Measurements from ENCODE around the gene IGF1.
"Not testable (repeated sequence)": the region's sequence is repeated elsewhere in the genome, so short reads cannot be mapped to it uniquely, and the experiment has no call there.

Gene IGF1

GRCh38 chr12:102364709-102365108 lies 115.7 kb downstream of the IGF1 start:
- FAIRE-seq: peak; percentile 46
- DNase-seq (ENCODE audit: insufficient read length, low spot score): no peak
- no peak for TF ChIP-seq CTCF (IDR thresholded peaks at IDR 0.05; ENCODE audit: insufficient read depth, missing control alignments)

- FAIRE-seq (no peak), DNase-seq (ENCODE audit: insufficient read length, low spot score) (no peak)
- TF ChIP-seq CTCF (IDR thresholded peaks at IDR 0.05; ENCODE audit: insufficient read depth, missing control alignments): no peak
These were observed 123.7 kb downstream of the IGF1 start for GRCh38 chr12:102356690-102357089.

GRCh38 chr12:102354281-102354680 lies 126.1 kb downstream of the IGF1 start:
- FAIRE-seq; DNase-seq (ENCODE audit: insufficient read length, low spot score): not testable (repeated sequence)

GRCh38 chr12:102351322-102351721 lies 129.0 kb downstream of the IGF1 start:
- TF ChIP-seq CTCF (IDR thresholded peaks at IDR 0.05; ENCODE audit: insufficient read depth, missing control alignments): no peak
- no peak for FAIRE-seq
- no peak for DNase-seq (ENCODE audit: insufficient read length, low spot score)

GRCh38 chr12:102350070-102350469 lies 130.3 kb downstream of the IGF1 start:
- FAIRE-seq (peak; percentile 92), DNase-seq (ENCODE audit: insufficient read length, low spot score) (no peak)

GRCh38 chr12:102349079-102349478 lies 131.3 kb downstream of the IGF1 start:
- DNase-seq (ENCODE audit: insufficient read length, low spot score) (no peak), FAIRE-seq (no peak)
- TF ChIP-seq CTCF (IDR thresholded peaks at IDR 0.05; ENCODE audit: insufficient read depth, missing control alignments): no peak

More at GRCh38 chr12:102350070-102350469, 130.3 kb downstream of the IGF1 start:
- no peak for TF ChIP-seq CTCF (IDR thresholded peaks at IDR 0.05; ENCODE audit: insufficient read depth, missing control alignments)

GRCh38 chr12:102347811-102348210 lies 132.6 kb downstream of the IGF1 start:
- DNase-seq (ENCODE audit: insufficient read length, low spot score): no peak
- TF ChIP-seq CTCF (IDR thresholded peaks at IDR 0.05; ENCODE audit: insufficient read depth, missing control alignments): no peak
- FAIRE-seq: no peak

Data from D721Med (cell line).